Stimulated activated CD4-positive, alpha-beta T cell treated with anti-CD3 and anti-CD28 coated beads, Interleukin-4, amount 100 ng/mL, for 48 hours (primary cell): ENCODE results near the gene DNPEP.

Experiments used
- DNase-seq, 2 donors: peaks; one replicate each; pipeline ENCODE4 v3.0.0-alpha.2; 2020; ENCODE audit warnings: low read depth in 2 of 2

The DNPEP gene

DNA sequence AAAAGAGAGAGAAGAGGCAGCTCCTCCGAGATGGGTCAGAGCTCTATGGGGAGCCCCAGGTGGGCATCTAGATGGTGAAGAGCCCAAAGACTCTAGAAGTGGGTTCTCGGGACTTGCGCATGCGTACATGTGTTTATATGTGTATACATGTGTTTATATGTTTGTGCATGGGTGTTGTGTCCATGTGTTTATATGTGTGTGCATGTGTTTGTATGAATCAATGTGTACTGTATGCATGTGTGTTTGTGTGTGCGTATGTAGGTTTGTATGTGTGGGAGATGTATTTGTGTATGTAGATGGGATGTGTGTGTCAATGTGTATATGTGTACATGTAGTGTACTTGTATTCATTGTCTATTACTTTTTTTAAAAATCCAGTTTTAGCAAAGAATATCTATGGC is 25.6 kb downstream of the DNPEP start:
- DNase-seq, result no peak

DNA sequence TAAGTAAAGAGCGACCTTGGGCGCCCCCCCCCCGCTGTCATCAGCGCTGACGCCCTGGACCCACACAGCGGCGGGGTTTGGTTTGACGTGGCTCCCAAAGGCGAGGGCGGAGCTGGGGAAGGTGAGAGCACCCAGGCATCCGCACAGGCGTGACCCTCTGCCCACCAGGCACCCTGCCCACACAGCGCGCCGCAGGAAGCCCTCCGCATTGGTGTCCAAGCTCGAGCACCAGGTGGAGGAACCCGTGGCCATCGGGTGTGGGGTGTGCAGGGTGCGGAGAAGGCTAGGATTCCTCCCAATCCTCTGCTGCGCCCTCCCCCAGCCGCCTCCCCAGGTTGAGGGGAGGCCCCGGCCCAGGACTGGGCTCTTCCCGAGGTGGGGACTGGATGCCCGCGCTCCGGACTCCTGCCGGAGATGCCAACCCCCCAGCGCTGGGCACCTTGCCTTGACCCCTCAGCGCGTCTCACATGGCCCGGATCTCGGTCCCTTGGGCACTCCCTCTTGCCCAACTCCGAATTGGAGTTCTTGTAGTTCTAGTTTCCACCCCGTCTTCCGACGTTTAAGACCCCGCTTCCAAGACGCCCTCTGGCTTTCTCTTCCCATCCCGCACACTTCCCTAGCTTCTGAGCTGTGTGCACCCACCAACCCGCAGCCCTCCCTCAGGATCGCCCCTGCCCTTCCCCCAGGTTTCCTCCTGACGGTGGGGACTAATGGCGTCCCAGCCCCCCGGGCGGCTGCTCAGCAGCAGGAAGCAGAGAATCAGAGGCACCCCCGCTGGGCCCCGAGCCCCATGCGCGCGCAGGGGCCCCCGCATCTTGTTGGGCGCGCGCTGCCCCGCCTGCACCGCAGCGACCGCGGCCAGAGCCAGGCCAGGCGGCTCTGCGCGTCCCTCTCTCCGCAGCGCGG is 29.3 kb downstream of the DNPEP start:
- DNase-seq, result peak in 1 of 2 donors; percentile 8

DNA sequence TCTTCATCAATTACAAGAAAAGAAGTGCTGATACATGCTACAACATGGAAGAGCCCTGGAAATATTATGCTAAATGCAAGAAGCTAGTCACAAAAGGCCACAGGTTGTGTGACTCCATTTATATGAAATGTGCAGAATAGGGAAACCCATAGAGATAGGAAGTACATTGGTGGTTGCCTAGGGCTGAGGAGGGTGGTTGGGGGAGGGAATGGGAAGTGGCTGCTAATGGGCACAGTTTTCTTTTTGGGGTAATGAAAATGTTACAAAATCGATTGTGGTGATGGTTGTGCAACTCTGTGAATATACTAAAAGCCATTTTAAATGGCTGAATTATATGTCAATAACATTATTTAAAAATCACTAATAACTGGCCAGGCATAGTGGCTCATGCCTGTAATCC is 30.9 kb downstream of the DNPEP start:
- DNase-seq, result no peak

DNA sequence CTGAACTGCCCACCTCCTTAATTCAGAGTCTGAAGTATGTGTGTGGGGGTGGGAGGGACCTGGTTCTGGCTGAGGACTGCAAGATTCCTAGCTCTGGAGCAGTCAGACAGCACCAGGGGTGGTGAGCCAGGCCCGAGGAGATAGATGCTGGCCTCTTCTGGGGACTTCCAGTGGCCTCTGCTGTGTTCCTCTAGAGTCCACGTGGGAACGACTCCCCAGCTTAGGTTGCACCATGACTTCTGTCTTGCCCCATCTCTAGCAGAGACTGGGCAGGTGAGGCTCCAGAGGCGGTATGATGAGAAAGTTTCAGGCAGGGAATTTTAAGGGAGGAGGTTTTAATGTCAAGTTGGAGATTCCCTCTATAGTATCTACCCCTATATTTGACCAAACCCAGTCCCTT is 33.1 kb downstream of the DNPEP start:
- no peak for DNase-seq

GRCh38 chr2:219353129-219353528 is 34.6 kb downstream of the DNPEP start:
- DNase-seq, result no peak

DNA sequence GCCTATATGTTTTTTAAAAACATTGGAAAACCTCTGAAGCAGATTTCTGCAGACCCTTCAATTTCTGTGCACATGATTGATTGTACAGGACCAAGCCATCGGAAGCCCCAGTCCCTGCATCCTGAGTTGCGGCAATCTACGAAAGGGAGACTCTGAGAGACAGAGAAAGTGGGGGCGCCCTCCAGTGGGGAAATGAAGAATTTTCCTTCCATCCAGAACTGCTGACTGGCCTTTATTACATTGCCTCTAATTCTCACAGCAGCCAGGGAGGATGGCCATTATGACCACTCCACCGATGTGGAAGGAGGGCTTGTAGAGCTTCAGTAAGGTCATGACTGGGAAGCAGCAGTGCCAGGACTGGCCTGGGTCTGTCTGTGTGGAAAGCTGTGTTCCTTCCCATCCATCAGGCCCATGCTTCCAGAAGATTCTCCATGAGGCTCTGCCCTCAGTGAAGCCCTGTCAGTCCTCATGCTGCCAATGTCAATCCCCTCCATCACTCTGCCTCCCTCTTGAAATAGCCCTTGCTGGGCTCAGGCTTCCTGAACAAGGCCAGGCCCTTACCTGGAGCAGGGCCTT is 35.2 kb downstream of the DNPEP start:
- peak; percentile 55 to 69 for DNase-seq

- no peak for DNase-seq
These were observed 36.9 kb downstream of the DNPEP start for GRCh38 chr2:219350710-219351221.

- no peak for DNase-seq
These were observed 37.5 kb downstream of the DNPEP start for GRCh38 chr2:219350215-219350614.

GRCh38 chr2:219344751-219345430 is 42.8 kb downstream of the DNPEP start:
- DNase-seq, result no peak

DNA sequence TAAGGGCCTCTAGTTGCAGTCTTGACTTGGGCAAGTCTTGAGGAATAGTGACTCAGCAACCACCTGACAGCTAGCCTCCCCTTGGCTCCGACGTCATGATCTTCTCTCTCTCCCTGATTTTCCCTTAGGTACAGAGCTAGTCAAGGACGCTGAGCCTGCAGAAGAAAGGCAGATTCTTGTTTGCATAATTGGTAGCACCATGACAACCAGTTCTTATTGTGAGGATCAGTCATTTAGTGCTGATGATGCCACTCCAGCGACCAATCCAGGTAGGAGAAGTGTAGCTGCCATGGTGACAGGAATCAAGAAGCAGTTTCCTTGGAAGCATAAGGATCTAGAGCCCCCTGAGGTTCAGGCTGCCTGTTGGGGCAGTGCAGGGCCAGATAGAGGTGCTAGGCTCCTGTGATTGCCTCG is 52.3 kb downstream of the DNPEP start:
- DNase-seq, result no peak

- no peak for DNase-seq
These were observed 53.6 kb downstream of the DNPEP start for GRCh38 chr2:219334076-219334475.

DNA sequence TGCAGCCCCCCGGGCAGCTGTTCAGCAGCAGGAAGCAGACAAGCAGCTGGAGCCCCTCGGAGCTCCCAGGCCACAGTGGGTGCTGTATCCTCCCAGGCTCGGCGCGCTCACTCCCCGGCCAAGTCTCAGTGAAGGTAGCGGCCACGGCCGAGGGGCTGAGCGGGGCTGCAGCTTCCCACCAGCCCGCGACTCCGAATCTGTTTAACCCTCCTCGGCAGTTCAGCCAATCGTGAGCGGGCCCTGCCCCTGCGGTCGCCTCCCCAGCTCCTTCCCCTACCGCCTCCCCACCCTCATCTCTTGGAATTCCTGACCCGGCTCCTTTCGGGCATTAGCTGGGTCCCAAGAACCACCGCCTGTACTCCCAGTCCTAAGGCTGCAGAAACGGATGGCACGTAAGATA is 55.2 kb downstream of the DNPEP start, which contains the start of gene RESP18:
RESP18 (minus strand) TSS at position 203 of the 400 bp plus-strand sequence.
- DNase-seq, result no peak

GRCh38 chr2:219331560-219332213 is 56.0 kb downstream of the DNPEP start:
- peak in 1 of 2 donors; percentile 29 for DNase-seq

DNA sequence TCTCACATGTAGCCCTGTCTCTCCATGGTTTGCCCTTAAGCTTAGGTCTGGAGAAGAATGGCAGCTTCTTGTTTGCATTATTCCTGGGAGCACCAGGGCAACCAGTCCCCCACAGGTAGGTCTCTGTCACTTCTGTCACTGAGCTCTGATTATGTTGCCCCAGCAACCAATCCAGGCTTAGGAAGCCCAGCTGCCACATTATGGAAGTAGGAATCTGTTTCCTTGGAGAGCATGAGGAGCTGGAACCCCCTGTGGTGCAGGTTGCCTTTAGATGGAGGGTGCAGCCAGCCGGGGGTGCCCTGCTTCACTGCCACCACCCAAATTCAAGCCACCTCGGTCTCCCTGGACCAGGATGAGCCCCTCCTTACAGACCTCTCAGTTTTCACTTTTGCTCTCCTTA is 60.0 kb downstream of the DNPEP start:
- DNase-seq, result no peak

- no peak for DNase-seq
These were observed 61.9 kb downstream of the DNPEP start for GRCh38 chr2:219325657-219326315.

DNA sequence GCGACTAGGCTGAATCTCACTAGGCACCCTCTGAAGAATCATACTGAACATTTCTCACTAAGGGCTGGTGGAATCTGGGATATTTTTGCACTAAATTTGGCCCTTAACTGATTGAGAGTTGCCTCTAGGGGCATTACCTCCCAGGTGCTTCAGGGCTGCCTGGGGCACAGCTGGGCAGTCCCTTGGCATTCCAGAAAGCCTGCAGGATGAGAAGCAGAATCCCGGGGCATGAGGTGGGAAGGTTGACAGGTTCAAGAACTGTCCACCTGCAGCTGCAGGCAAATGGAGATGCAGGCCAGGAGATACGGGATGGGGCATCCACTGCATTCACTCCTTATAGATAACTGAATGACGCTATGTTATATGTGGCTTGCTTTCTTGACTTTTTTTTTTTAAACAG is 62.6 kb downstream of the DNPEP start:
- no peak for DNase-seq

DNA sequence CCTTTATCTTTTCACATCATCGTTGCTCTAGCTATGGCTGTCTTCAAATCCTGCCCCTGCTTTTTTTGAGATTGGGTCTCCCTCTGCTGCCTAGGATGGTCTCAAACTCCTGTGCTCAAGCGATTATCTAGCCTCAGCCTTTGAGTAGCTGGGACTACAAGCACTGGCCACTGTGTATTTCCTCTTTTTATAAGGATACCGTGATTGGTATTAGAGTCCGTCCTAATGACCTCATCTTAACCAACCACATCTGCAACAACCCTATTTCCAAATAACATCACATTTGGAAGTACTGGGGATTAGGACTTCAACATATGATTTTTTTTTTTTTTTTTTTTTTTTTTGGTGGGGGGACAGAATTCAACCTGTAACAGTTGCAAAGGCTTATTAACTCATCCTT is 64.3 kb downstream of the DNPEP start:
- DNase-seq, result no peak
